NCI-H2196 treated with DMSO at 0.1 percent for 48 hours (cell line): Measurements from ENCODE around the gene NOX1.
"Not testable (repeated sequence)": the region's sequence is repeated elsewhere in the genome, so short reads cannot be mapped to it uniquely, and the experiment has no call there.

ENCODE experiments used
- DNase-seq: peaks from one replicate; lab custom pipeline; 2025; ENCODE audit not compliant: unreplicated experiment; lab: John Stamatoyannopoulos, UW

Gene NOX1

GRCh38 chrX:100819837-100820666 is 54.1 kb downstream of the NOX1 start, which contains the start of gene CSTF2:
Gene CSTF2, plus strand, starts transcription at chrX:100820391. Its CDS starts 26 bp downstream, at chrX:100820417.
- DNase-seq = peak; percentile 59

GRCh38 chrX:100819534-100819836 is 54.7 kb downstream of the NOX1 start:
- no peak for DNase-seq

GRCh38 chrX:100817340-100817739 is 56.8 kb downstream of the NOX1 start:
- DNase-seq = no peak

GRCh38 chrX:100812216-100813158 is 61.7 kb downstream of the NOX1 start:
- DNase-seq = no peak

- not testable (repeated sequence) for DNase-seq
These were observed 65.9 kb downstream of the NOX1 start for GRCh38 chrX:100808265-100808664.

GRCh38 chrX:100804780-100805179 is 69.4 kb downstream of the NOX1 start:
- no peak for DNase-seq

GRCh38 chrX:100802843-100803242 is 71.3 kb downstream of the NOX1 start:
- no peak for DNase-seq

GRCh38 chrX:100798484-100799214 is 75.5 kb downstream of the NOX1 start:
- DNase-seq = no peak

GRCh38 chrX:100797359-100797758 is 76.8 kb downstream of the NOX1 start:
- DNase-seq = no peak

GRCh38 chrX:100796371-100796770 is 77.8 kb downstream of the NOX1 start:
- not testable (repeated sequence) for DNase-seq
